GM23248 (cell line): ENCODE measurements around the gene RASIP1.

Source experiments
- EZH2 ChIP-seq: fragments of 200-600 bp; sonication (generic); IDR thresholded peaks from 2 replicates; pipeline ENCODE4 v1.6.1; 2018; ENCODE audit warnings: antibody characterized with exemption, mild to moderate bottlenecking; ENCODE audit not compliant: insufficient read depth, poor library complexity, severe bottlenecking
- EZH2phosphoT487 ChIP-seq: fragments of 200-600 bp; sonication (generic); IDR thresholded peaks from 2 replicates; pipeline ENCODE4 v1.6.1; 2018; ENCODE audit warnings: antibody characterized with exemption, moderate library complexity, mild to moderate bottlenecking, low read depth; ENCODE audit not compliant: insufficient read depth

DNA sequence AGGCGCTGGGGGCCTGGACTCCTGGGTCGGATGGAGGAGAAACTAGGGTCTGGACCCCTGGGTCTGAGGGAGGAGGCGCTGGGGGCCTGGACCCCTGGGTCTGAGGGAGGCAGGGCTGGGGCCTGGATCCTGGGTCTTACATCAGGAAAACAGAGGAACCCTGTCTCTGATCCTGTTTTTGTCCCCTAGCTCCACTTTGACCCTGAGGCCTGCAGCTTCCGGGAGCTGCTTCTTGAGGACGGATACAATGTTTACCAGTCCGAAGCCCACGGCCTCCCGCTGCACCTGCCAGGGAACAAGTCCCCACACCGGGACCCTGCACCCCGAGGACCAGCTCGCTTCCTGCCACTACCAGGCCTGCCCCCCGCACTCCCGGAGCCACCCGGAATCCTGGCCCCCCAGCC lies 17.3 kb upstream of the RASIP1 start:
- TF ChIP-seq EZH2 (no peak), EZH2phosphoT487 (no peak)
